ENCODE data around the gene SLAMF7.

The SLAMF7 gene

GRCh38 chr1:160744852-160745520 is 5.9 kb downstream of the SLAMF7 start:
- Mint-ChIP-seq H3K36me3 (peaks cover 22% of the 10 kb centered on the region), H3K27me3 (no peaks in the 10 kb centered on the region), H3K9me3 (peaks cover 3% of the 10 kb centered on the region), H3K4me1 (peaks cover 90% of the 10 kb centered on the region), H3K27ac (peak overlapping the region; percentile 96), H3K4me3 (peak overlapping the region; percentile 53)
- DNase-seq, result no peak
- CTCF ChIA-PET, result interaction anchor here (0.7 to 4.3 kb wide), 8 partner anchors 12 to 72 kb away, joined by 3 to 43 read pairs (median 6); partner anchors contain the start of gene LY9

DNA sequence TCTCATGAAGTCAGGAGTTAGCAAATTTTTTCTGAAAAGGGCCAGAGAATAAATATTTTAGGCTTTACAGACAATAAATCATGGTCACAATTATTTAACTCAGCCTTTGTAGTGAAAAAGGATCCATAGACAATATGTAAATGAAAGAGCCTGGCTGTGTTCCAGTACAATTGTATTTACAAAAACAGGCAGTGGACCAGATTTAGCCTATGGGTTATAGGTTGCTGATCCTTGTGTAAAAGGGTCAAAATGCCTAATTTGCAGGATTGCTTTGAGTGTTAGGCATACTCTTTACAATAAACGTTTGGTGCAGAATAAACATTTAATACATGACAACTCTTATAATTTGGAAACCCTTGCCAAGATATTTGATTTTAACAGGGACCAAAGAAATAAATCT is 6.5 kb downstream of the SLAMF7 start:
- CTCF ChIA-PET, result interaction anchor here (1.4 to 4.3 kb wide), 5 partner anchors 11 to 72 kb away, joined by 4 to 43 read pairs (median 7); no protein-coding TSS in a partner anchor
- no peak for DNase-seq
- H3K27me3 Mint-ChIP-seq, result no peaks in the 10 kb centered on the region
- peak overlapping the region; percentile 96 for H3K27ac Mint-ChIP-seq
- no peak overlapping the region for H3K4me3 Mint-ChIP-seq
- H3K9me3 Mint-ChIP-seq, result peaks cover 3% of the 10 kb centered on the region
- peaks cover 22% of the 10 kb centered on the region for H3K36me3 Mint-ChIP-seq
- H3K4me1 Mint-ChIP-seq, result peaks cover 90% of the 10 kb centered on the region

GRCh38 chr1:160746836-160747500 is 7.9 kb downstream of the SLAMF7 start:
- CTCF ChIA-PET, result interaction anchor here (1.3 to 3.1 kb wide), 4 partner anchors 7 to 206 kb away, joined by 4 to 25 read pairs (median 6); partner anchors contain the start of gene SLAMF7
- Mint-ChIP-seq H3K9me3 (no peaks in the 10 kb centered on the region), H3K27ac (peak overlapping the region; percentile 31), H3K27me3 (no peaks in the 10 kb centered on the region), H3K36me3 (peaks cover 23% of the 10 kb centered on the region), H3K4me3 (no peak overlapping the region), H3K4me1 (peaks cover 88% of the 10 kb centered on the region)
- DNase-seq, result no peak

GRCh38 chr1:160747717-160748116 is 8.7 kb downstream of the SLAMF7 start:
- Mint-ChIP-seq H3K27ac (peak overlapping the region; percentile 62), H3K36me3 (peaks cover 16% of the 10 kb centered on the region), H3K27me3 (no peaks in the 10 kb centered on the region), H3K9me3 (no peaks in the 10 kb centered on the region), H3K4me1 (peaks cover 85% of the 10 kb centered on the region), H3K4me3 (no peak overlapping the region)
- no peak for DNase-seq
- CTCF ChIA-PET, result interaction anchor here (0.9 to 3.1 kb wide), 9 partner anchors 8 to 206 kb away, joined by 3 to 25 read pairs (median 4); partner anchors contain the start of gene SLAMF7

DNA sequence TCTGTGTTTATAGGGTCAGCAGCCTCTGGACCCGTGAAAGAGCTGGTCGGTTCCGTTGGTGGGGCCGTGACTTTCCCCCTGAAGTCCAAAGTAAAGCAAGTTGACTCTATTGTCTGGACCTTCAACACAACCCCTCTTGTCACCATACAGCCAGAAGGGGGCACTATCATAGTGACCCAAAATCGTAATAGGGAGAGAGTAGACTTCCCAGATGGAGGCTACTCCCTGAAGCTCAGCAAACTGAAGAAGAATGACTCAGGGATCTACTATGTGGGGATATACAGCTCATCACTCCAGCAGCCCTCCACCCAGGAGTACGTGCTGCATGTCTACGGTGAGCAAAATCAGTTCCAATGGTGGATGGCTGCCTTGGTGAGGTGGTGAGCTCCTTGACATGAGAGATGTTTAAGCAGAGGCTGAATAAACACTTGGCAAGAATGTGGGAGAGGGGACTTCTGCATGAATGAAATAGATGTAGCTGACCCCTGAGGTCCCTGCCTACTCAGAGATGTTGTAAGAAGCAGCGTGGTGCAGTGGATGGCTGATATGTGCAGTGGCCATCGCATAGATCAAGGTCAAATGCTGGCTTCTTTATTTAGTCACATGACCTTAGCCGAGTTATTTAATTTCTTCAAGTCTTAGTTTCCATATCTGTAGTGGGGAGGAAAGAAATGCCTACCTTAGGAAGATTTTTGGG is 9.3 kb downstream of the SLAMF7 start:
- CTCF ChIA-PET, result interaction anchor here (0.9 to 3.1 kb wide), 9 partner anchors 8 to 206 kb away, joined by 3 to 25 read pairs (median 3); partner anchors contain the start of genes ITLN2 and SLAMF7
- H3K4me3 Mint-ChIP-seq, result no peak overlapping the region
- DNase-seq, result no peak
- H3K36me3 Mint-ChIP-seq, result peaks cover 20% of the 10 kb centered on the region
- H3K9me3 Mint-ChIP-seq, result no peaks in the 10 kb centered on the region
- no peaks in the 10 kb centered on the region for H3K27me3 Mint-ChIP-seq
- peaks cover 79% of the 10 kb centered on the region for H3K4me1 Mint-ChIP-seq
- no peak overlapping the region for H3K27ac Mint-ChIP-seq

- H3K27me3 Mint-ChIP-seq, result no peaks in the 10 kb centered on the region
- peaks cover 19% of the 10 kb centered on the region for H3K36me3 Mint-ChIP-seq
Observed at GRCh38 chr1:160748878-160749269, 9.8 kb downstream of the SLAMF7 start.

GRCh38 chr1:160750608-160751007 is 11.6 kb downstream of the SLAMF7 start:
- Mint-ChIP-seq H3K4me1 (peaks cover 57% of the 10 kb centered on the region), H3K27ac (peak overlapping the region; percentile 59), H3K9me3 (no peaks in the 10 kb centered on the region), H3K27me3 (no peaks in the 10 kb centered on the region), H3K4me3 (no peak overlapping the region), H3K36me3 (peaks cover 16% of the 10 kb centered on the region)
- DNase-seq, result no peak
- CTCF ChIA-PET, result interaction anchor here (0.8 to 1.2 kb wide), 2 partner anchors 9 to 17 kb away, joined by 3 to 7 read pairs; no protein-coding TSS in a partner anchor

More at GRCh38 chr1:160748878-160749269, 9.8 kb downstream of the SLAMF7 start:
- Mint-ChIP-seq H3K4me1 (peaks cover 74% of the 10 kb centered on the region), H3K4me3 (no peak overlapping the region), H3K9me3 (no peaks in the 10 kb centered on the region), H3K27ac (no peak overlapping the region)
- no peak for DNase-seq
- CTCF ChIA-PET, result interaction anchor here (0.9 to 3.1 kb wide), 9 partner anchors 8 to 205 kb away, joined by 3 to 25 read pairs (median 3); partner anchors contain the start of genes ITLN2 and SLAMF7

DNA sequence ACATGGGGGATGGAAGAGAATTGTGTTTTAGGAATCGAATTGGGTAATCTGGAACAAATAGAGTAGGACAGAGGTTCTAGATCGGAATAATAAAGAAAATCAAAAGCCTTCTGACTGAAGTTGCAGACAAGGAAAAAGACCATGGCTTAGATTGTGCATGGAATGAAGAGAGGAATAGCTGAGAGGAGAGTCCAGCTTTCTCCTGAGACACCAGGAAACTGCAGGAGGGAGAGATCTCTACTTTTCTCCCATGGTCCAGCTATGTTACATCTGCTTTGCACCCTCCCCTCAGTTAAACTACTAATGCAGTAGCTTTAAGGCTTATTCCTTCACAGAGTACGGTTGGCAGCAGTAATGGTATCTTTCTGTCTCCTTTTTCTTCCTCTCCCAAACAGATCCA is 13.4 kb downstream of the SLAMF7 start:
- H3K36me3 Mint-ChIP-seq, result peaks cover 18% of the 10 kb centered on the region
- H3K27ac Mint-ChIP-seq, result no peak overlapping the region
- H3K4me1 Mint-ChIP-seq, result peaks cover 56% of the 10 kb centered on the region
- no peak overlapping the region for H3K4me3 Mint-ChIP-seq
- DNase-seq, result no peak
- H3K27me3 Mint-ChIP-seq, result no peaks in the 10 kb centered on the region
- CTCF ChIA-PET, result interaction anchor here (1.7 kb wide), 1 partner anchor 25 kb away, joined by 5 read pairs; no protein-coding TSS in a partner anchor
- H3K9me3 Mint-ChIP-seq, result peaks cover 7% of the 10 kb centered on the region

GRCh38 chr1:160752924-160753323 is 13.9 kb downstream of the SLAMF7 start:
- CTCF ChIA-PET, result interaction anchor here (1.7 kb wide), 1 partner anchor 26 kb away, joined by 5 read pairs; no protein-coding TSS in a partner anchor
- no peak overlapping the region for H3K27ac Mint-ChIP-seq
- peaks cover 52% of the 10 kb centered on the region for H3K4me1 Mint-ChIP-seq
- H3K27me3 Mint-ChIP-seq, result no peaks in the 10 kb centered on the region
- H3K36me3 Mint-ChIP-seq, result peaks cover 16% of the 10 kb centered on the region
- no peak overlapping the region for H3K4me3 Mint-ChIP-seq
- peaks cover 7% of the 10 kb centered on the region for H3K9me3 Mint-ChIP-seq
- DNase-seq, result no peak

DNA sequence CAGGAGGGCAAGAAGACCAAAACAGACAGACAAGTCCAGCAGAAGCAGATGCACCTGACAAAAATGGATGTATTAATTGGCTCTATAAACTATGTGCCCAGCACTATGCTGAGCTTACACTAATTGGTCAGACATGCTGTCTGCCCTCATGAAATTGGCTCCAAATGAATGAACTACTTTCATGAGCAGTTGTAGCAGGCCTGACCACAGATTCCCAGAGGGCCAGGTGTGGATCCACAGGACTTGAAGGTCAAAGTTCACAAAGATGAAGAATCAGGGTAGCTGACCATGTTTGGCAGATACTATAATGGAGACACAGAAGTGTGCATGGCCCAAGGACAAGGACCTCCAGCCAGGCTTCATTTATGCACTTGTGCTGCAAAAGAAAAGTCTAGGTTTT is 14.5 kb downstream of the SLAMF7 start:
- no peaks in the 10 kb centered on the region for H3K27me3 Mint-ChIP-seq
- H3K9me3 Mint-ChIP-seq, result peaks cover 7% of the 10 kb centered on the region
- H3K27ac Mint-ChIP-seq, result no peak overlapping the region
- CTCF ChIA-PET, result interaction anchor here (1.0 kb wide), 1 partner anchor 14 kb away, joined by 4 read pairs; no protein-coding TSS in a partner anchor
- peaks cover 47% of the 10 kb centered on the region for H3K4me1 Mint-ChIP-seq
- peaks cover 16% of the 10 kb centered on the region for H3K36me3 Mint-ChIP-seq
- no peak overlapping the region for H3K4me3 Mint-ChIP-seq
- DNase-seq, result no peak

DNA sequence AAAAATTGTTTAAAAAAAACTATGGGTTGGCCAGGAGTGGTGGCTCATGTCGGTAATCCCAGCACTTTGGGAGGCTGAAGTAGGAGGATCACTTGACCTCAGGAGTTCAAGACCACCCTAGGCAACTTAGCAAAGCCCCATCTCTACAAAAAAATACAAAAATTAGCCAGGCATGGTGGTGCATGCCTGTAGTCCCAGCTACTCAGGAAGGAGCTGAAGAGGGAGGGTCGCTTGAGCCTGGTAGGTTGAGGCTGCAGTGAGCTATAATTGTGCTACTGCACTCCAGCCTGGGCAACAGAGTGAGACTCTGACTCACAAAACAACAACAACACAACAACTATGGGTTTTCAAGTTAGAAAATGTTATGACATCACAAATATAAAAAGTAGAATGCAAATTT is 16.4 kb downstream of the SLAMF7 start:
- Mint-ChIP-seq H3K27me3 (no peaks in the 10 kb centered on the region), H3K4me3 (no peak overlapping the region), H3K27ac (no peak overlapping the region), H3K4me1 (peaks cover 34% of the 10 kb centered on the region), H3K36me3 (peaks cover 16% of the 10 kb centered on the region), H3K9me3 (peaks cover 7% of the 10 kb centered on the region)
- CTCF ChIA-PET, result interaction anchor here (0.7 to 2.0 kb wide), 4 partner anchors 9 to 195 kb away, joined by 3 to 12 read pairs (median 3); no protein-coding TSS in a partner anchor
- no peak for DNase-seq

- H3K4me1 Mint-ChIP-seq, result peaks cover 27% of the 10 kb centered on the region
- peak overlapping the region; percentile 21 for H3K27ac Mint-ChIP-seq
- no peak for DNase-seq
- H3K27me3 Mint-ChIP-seq, result no peaks in the 10 kb centered on the region
- no peak overlapping the region for H3K4me3 Mint-ChIP-seq
- peaks cover 7% of the 10 kb centered on the region for H3K9me3 Mint-ChIP-seq
- CTCF ChIA-PET, result interaction anchor here (0.7 to 2.1 kb wide), 8 partner anchors 8 to 194 kb away, joined by 3 to 12 read pairs (median 3); no protein-coding TSS in a partner anchor
- peaks cover 12% of the 10 kb centered on the region for H3K36me3 Mint-ChIP-seq
Observed at GRCh38 chr1:160755911-160756848, 17.1 kb downstream of the SLAMF7 start.

DNA sequence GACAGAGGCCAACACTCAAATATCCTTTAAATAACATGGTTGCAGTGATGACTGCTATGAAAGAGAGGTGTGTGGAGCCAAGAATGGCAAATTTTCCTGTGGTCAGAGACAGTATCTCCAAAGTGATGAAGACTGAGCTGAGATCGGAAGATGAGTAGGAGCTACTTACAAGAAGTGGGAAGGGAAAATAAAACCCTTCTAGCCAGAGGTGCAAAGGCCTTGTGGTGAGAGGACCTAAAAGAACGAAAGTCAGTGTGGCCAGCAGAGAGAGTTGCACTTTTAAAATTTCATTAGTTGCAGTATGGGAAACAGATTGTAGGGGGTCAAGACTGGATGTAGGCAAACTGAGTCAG is 17.8 kb downstream of the SLAMF7 start:
- Mint-ChIP-seq H3K27ac (no peak overlapping the region), H3K4me3 (no peak overlapping the region)
- CTCF ChIA-PET, result interaction anchor here (1.2 to 2.1 kb wide), 6 partner anchors 9 to 82 kb away, joined by 3 to 12 read pairs (median 4); no protein-coding TSS in a partner anchor

More for the DNA sequence above, 17.8 kb downstream of the SLAMF7 start:
- Mint-ChIP-seq H3K9me3 (peaks cover 7% of the 10 kb centered on the region), H3K27me3 (no peaks in the 10 kb centered on the region), H3K4me1 (peaks cover 22% of the 10 kb centered on the region), H3K36me3 (peaks cover 9% of the 10 kb centered on the region)
- no peak for DNase-seq
